Measurements from ENCODE around the gene PPP3R1.

The PPP3R1 gene

DNA sequence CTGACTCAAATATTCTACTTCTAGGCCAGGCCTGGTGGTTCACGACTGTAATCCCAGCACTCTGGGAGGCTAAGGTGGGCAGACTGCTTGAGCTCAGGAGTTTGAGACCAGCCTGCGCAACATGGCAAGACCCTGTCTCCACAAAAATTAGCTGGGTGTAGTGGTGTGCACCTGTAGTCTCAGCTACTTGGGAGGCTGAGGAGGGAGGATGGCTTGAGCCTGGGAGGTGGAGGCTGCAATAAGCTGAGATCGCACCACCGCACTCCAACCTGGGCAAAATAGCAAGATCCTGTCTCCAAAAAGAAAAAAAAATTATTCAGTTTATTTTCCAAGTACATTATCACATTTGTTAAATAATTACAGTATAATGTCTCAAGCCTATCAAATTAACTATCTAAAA, 7.3 kb downstream of the PPP3R1 start:
- no peaks in the 10 kb centered on the region for H3K79me1 ChIP-seq (replicated peaks; ENCODE audit: low read length, poor library complexity, severe bottlenecking)
- H2AK5ac ChIP-seq (ENCODE audit: low read length, severe bottlenecking): no peak overlapping the region
- H3K4me2 ChIP-seq (ENCODE audit: low read length, poor library complexity, severe bottlenecking): no peak overlapping the region
- no peak for DNase-seq
- no peak overlapping the region for H4K91ac ChIP-seq (ENCODE audit: low read length)
- no peak overlapping the region for H3K4ac ChIP-seq (ENCODE audit: low read depth in 1 of 2, low read length in 2 of 2)
- WGBS: 95% methylated on average over 2 of the region's 4 CpGs
- no peak overlapping the region for H3K14ac ChIP-seq (ENCODE audit: low read length in 2 of 2)
- no peak overlapping the region for H3K9ac ChIP-seq (ENCODE audit: low read length)
- no peak overlapping the region for H2AFZ ChIP-seq (ENCODE audit: low read depth, low read length)
- H2BK12ac ChIP-seq (ENCODE audit: low read length in 2 of 2): no peak overlapping the region
- H4K8ac ChIP-seq (ENCODE audit: low read length): no peak overlapping the region
- H3K4me1 ChIP-seq (ENCODE audit: control insufficient read depth, insufficient read depth, low read depth, low read length): peaks cover 3% of the 10 kb centered on the region
- no peak overlapping the region for H3K23ac ChIP-seq (ENCODE audit: low read length in 2 of 2)
- H3K27ac ChIP-seq (ENCODE audit: low read length, poor library complexity, severe bottlenecking): no peak overlapping the region
- no peak overlapping the region for H2BK120ac ChIP-seq (ENCODE audit: low read depth, low read length)
- peaks cover 2 to 13% of the 10 kb centered on the region in 2 experiments for H3K36me3 ChIP-seq (ENCODE audit: control insufficient read depth in 1 of 2, insufficient read depth in 2 of 2, low read depth in 1 of 2, low read length in 2 of 2)
- no peaks in the 10 kb centered on the region for H3K27me3 ChIP-seq (ENCODE audit: control insufficient read depth in 1 of 2, insufficient read depth in 1 of 2, low read length in 2 of 2)
- no peaks in the 10 kb centered on the region for H3K9me3 ChIP-seq (ENCODE audit: control insufficient read depth, low read length)
- H2BK15ac ChIP-seq (ENCODE audit: low read depth, poor library complexity, severe bottlenecking): no peak overlapping the region
- H3K18ac ChIP-seq (ENCODE audit: low read depth in 1 of 2, low read length in 2 of 2): no peak overlapping the region
- no peak overlapping the region for H3K4me3 ChIP-seq (ENCODE audit: insufficient read depth in 1 of 2, low read depth in 1 of 2, low read length in 2 of 2)
- no peak overlapping the region for H2BK5ac ChIP-seq (ENCODE audit: low read depth, low read length, poor library complexity, severe bottlenecking)

DNA sequence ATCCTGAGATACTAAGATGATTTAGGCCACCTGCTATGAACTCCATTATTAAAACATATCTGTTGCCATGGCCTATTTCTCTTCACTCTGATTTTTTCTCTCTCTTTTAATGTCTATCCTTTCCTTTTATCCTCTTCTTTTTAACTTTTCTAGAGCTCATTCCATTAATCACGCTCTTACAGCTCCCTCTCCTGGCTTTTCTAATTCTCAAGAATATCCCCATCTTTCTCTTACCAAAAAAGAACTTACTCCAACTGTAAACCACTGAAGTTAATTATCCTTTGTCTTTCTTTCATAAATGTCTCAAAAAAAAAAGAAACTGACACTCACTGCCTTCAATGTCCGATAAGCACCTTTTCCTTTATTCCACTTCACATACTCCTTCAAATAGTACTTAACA, 7.9 kb downstream of the PPP3R1 start:
- peak overlapping the region; percentile 37 for H3K9ac ChIP-seq (ENCODE audit: low read length)
- H3K27me3 ChIP-seq (ENCODE audit: control insufficient read depth in 1 of 2, insufficient read depth in 1 of 2, low read length in 2 of 2): no peaks in the 10 kb centered on the region
- no peak overlapping the region for H2BK12ac ChIP-seq (ENCODE audit: low read length in 2 of 2)
- H2BK15ac ChIP-seq (ENCODE audit: low read depth, poor library complexity, severe bottlenecking): no peak overlapping the region
- H3K27ac ChIP-seq (ENCODE audit: low read length, poor library complexity, severe bottlenecking): no peak overlapping the region
- no peak overlapping the region for H2BK5ac ChIP-seq (ENCODE audit: low read depth, low read length, poor library complexity, severe bottlenecking)
- no peak overlapping the region for H4K91ac ChIP-seq (ENCODE audit: low read length)
- peaks cover 2 to 13% of the 10 kb centered on the region in 2 experiments for H3K36me3 ChIP-seq (ENCODE audit: control insufficient read depth in 1 of 2, insufficient read depth in 2 of 2, low read depth in 1 of 2, low read length in 2 of 2)
- no peak overlapping the region for H3K4me2 ChIP-seq (ENCODE audit: low read length, poor library complexity, severe bottlenecking)
- no peak overlapping the region for H2AFZ ChIP-seq (ENCODE audit: low read depth, low read length)
- H3K79me1 ChIP-seq (replicated peaks; ENCODE audit: low read length, poor library complexity, severe bottlenecking): no peaks in the 10 kb centered on the region
- H3K9me3 ChIP-seq (ENCODE audit: control insufficient read depth, low read length): no peaks in the 10 kb centered on the region
- H3K18ac ChIP-seq (ENCODE audit: low read depth in 1 of 2, low read length in 2 of 2): no peak overlapping the region
- H3K4me3 ChIP-seq (ENCODE audit: insufficient read depth in 1 of 2, low read depth in 1 of 2, low read length in 2 of 2): no peak overlapping the region
- H4K8ac ChIP-seq (ENCODE audit: low read length): no peak overlapping the region
- H3K23ac ChIP-seq (ENCODE audit: low read length in 2 of 2): no peak overlapping the region
- 94% methylated on average over 2 of the region's 2 CpGs for WGBS
- no peak overlapping the region for H2AK5ac ChIP-seq (ENCODE audit: low read length, severe bottlenecking)
- no peak overlapping the region for H3K4ac ChIP-seq (ENCODE audit: low read depth in 1 of 2, low read length in 2 of 2)
- H3K14ac ChIP-seq (ENCODE audit: low read length in 2 of 2): no peak overlapping the region
- peaks cover 3% of the 10 kb centered on the region for H3K4me1 ChIP-seq (ENCODE audit: control insufficient read depth, insufficient read depth, low read depth, low read length)
- no peak for DNase-seq
- no peak overlapping the region for H2BK120ac ChIP-seq (ENCODE audit: low read depth, low read length)

DNA sequence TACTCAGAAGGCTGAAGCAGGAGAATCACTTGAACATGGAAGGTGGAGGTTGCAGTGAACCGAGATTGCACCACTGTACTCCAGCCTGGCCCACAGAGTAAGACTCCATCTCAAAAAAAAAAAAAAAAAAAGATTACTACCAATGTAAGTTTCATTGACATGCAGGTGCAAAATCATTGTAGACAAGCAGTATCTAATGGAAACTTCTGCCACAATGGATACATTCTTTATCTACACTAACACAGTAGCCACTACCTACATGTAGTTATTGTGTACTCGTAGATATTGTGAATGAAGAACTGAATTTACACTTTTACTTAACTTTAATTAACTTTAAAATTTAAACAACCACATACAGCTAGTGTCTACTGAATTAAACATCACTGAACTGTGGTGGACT, 10.6 kb downstream of the PPP3R1 start:
- no peak overlapping the region for H2BK15ac ChIP-seq (ENCODE audit: low read depth, poor library complexity, severe bottlenecking)
- H3K4ac ChIP-seq (ENCODE audit: low read depth in 1 of 2, low read length in 2 of 2): no peak overlapping the region
- DNase-seq: no peak
- no peak overlapping the region for H3K18ac ChIP-seq (ENCODE audit: low read depth in 1 of 2, low read length in 2 of 2)
- H3K36me3 ChIP-seq (ENCODE audit: control insufficient read depth in 1 of 2, insufficient read depth in 2 of 2, low read depth in 1 of 2, low read length in 2 of 2): peaks cover 2 to 13% of the 10 kb centered on the region in 2 experiments
- H2AFZ ChIP-seq (ENCODE audit: low read depth, low read length): no peak overlapping the region
- H3K27me3 ChIP-seq (ENCODE audit: control insufficient read depth in 1 of 2, insufficient read depth in 1 of 2, low read length in 2 of 2): no peaks in the 10 kb centered on the region
- H3K79me1 ChIP-seq (replicated peaks; ENCODE audit: low read length, poor library complexity, severe bottlenecking): no peaks in the 10 kb centered on the region
- no peak overlapping the region for H2BK5ac ChIP-seq (ENCODE audit: low read depth, low read length, poor library complexity, severe bottlenecking)
- H3K4me2 ChIP-seq (ENCODE audit: low read length, poor library complexity, severe bottlenecking): no peak overlapping the region
- no peak overlapping the region for H3K23ac ChIP-seq (ENCODE audit: low read length in 2 of 2)
- H2BK12ac ChIP-seq (ENCODE audit: low read length in 2 of 2): no peak overlapping the region
- no peak overlapping the region for H2BK120ac ChIP-seq (ENCODE audit: low read depth, low read length)
- no peak overlapping the region for H3K9ac ChIP-seq (ENCODE audit: low read length)
- no peak overlapping the region for H4K91ac ChIP-seq (ENCODE audit: low read length)
- no peaks in the 10 kb centered on the region for H3K9me3 ChIP-seq (ENCODE audit: control insufficient read depth, low read length)
- H2AK5ac ChIP-seq (ENCODE audit: low read length, severe bottlenecking): no peak overlapping the region
- H3K27ac ChIP-seq (ENCODE audit: low read length, poor library complexity, severe bottlenecking): no peak overlapping the region
- H3K4me3 ChIP-seq (ENCODE audit: insufficient read depth in 1 of 2, low read depth in 1 of 2, low read length in 2 of 2): no peak overlapping the region
- no CpG with 5 or more reads among the region's 2 CpGs for WGBS
- H3K4me1 ChIP-seq (ENCODE audit: control insufficient read depth, insufficient read depth, low read depth, low read length): no peaks in the 10 kb centered on the region
- H4K8ac ChIP-seq (ENCODE audit: low read length): no peak overlapping the region
- H3K14ac ChIP-seq (ENCODE audit: low read length in 2 of 2): no peak overlapping the region

DNA sequence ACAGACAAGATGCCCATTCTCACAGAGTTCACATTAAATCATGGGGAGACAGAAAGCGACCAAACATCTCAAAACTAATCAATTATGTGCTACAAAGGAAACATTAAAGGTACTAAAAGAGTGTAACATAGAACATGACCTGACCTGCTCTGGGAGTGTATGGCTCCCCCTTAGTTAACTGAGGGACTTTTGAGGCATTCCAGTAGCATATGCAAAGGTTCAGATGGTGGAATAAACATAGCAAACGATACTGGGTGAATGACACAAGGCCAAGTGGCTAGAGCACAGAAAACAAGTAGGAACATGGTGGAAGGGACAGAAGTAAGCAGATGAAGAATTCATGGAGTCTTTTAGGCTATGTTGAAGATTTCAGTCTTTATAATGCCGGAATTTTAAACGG, 11.9 kb downstream of the PPP3R1 start:
- no peaks in the 10 kb centered on the region for H3K27me3 ChIP-seq (ENCODE audit: control insufficient read depth in 1 of 2, insufficient read depth in 1 of 2, low read length in 2 of 2)
- no peak overlapping the region for H3K14ac ChIP-seq (ENCODE audit: low read length in 2 of 2)
- H3K18ac ChIP-seq (ENCODE audit: low read depth in 1 of 2, low read length in 2 of 2): no peak overlapping the region
- H3K23ac ChIP-seq (ENCODE audit: low read length in 2 of 2): no peak overlapping the region
- H2BK15ac ChIP-seq (ENCODE audit: low read depth, poor library complexity, severe bottlenecking): no peak overlapping the region
- WGBS: 84% methylated on average over 3 of the region's 4 CpGs
- DNase-seq: no peak
- no peak overlapping the region for H2BK120ac ChIP-seq (ENCODE audit: low read depth, low read length)
- no peak overlapping the region for H2BK12ac ChIP-seq (ENCODE audit: low read length in 2 of 2)
- no peaks in the 10 kb centered on the region for H3K4me1 ChIP-seq (ENCODE audit: control insufficient read depth, insufficient read depth, low read depth, low read length)
- no peaks in the 10 kb centered on the region for H3K9me3 ChIP-seq (ENCODE audit: control insufficient read depth, low read length)
- no peak overlapping the region for H3K4me2 ChIP-seq (ENCODE audit: low read length, poor library complexity, severe bottlenecking)
- no peak overlapping the region for H4K91ac ChIP-seq (ENCODE audit: low read length)
- no peak overlapping the region for H2BK5ac ChIP-seq (ENCODE audit: low read depth, low read length, poor library complexity, severe bottlenecking)
- peaks cover 2 to 13% of the 10 kb centered on the region in 2 experiments for H3K36me3 ChIP-seq (ENCODE audit: control insufficient read depth in 1 of 2, insufficient read depth in 2 of 2, low read depth in 1 of 2, low read length in 2 of 2)
- H2AFZ ChIP-seq (ENCODE audit: low read depth, low read length): no peak overlapping the region
- H2AK5ac ChIP-seq (ENCODE audit: low read length, severe bottlenecking): no peak overlapping the region
- no peak overlapping the region for H3K9ac ChIP-seq (ENCODE audit: low read length)
- H3K79me1 ChIP-seq (replicated peaks; ENCODE audit: low read length, poor library complexity, severe bottlenecking): no peaks in the 10 kb centered on the region
- H3K27ac ChIP-seq (ENCODE audit: low read length, poor library complexity, severe bottlenecking): no peak overlapping the region
- H3K4ac ChIP-seq (ENCODE audit: low read depth in 1 of 2, low read length in 2 of 2): no peak overlapping the region
- H3K4me3 ChIP-seq (ENCODE audit: insufficient read depth in 1 of 2, low read depth in 1 of 2, low read length in 2 of 2): no peak overlapping the region
- no peak overlapping the region for H4K8ac ChIP-seq (ENCODE audit: low read length)
